Measurements from ENCODE around the gene HECTD4. TPM values are rescaled to one million over a fixed set of nuclear protein-coding genes. Genes with fewer than 3 reads are reported as not detected.
A peak's percentile ranks its signal among the peaks of the same experiment; 100 is the strongest.

HECTD4 gene
- total and polyA plus RNA-seq, 9 of the 15 experiments (the other 6 are each of a cell fraction or from before 2014, with no cell fraction given): 3.5 to 33.3 (median 13.5) TPM

DNA sequence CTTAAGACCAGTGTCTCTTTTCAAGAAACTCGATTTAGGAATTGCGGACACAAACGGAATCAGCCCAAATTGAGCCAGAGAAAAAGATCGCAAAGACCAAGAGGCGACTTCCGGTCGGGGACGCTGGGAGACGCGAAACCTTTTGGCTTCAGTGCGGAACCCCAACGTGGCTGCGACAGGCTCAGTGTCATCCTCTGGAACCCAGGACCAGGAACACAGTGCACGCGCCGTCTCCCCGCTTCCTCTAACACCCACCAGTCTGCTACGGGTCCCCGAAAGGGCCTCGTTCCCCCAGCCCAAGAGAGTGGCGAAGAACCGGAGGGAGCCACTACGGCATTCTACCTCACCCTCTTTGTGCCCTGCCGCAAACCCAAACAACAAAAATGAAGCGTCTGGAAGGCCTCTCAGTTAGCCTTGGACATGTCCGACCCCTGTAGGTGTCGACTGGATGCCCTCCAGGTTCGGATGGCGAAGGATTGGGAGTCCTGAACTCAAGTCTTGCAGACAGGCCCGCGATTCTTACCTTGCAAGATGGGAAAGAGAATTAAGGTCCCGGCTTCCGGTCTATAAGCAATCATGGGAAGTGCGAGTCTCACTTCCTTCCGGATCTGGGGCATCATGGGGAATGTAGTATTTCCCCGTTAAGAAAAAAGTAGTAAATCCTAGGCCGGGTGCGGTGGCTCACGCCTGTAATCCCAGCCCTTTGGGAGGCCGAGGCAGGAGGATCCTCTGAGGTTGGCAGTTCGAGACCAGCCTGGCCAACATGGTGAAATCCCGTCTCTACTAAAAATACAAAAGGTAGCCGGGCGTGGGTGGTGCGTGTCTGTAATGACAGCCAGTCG lies 27.1 kb upstream of the HECTD4 start, which contains the start of gene RPL6 (continued):
- TF ChIP-seq HMBOX1 (IDR thresholded peaks at IDR 0.05) (no peak), ZNF507 (tag; conservative IDR thresholded peaks at IDR 0.05) (no peak), FOXM1 (IDR thresholded peaks at IDR 0.05; ENCODE audit: low read depth) (no peak), FOXM1 (CRISPR knock-in tag; IDR thresholded peaks at IDR 0.05; ENCODE audit: low read depth) (0 out of 2 replicates have a peak, but pooled peaks have one; percentile 57), ZFPM2 (CRISPR knock-in tag; IDR thresholded peaks at IDR 0.05) (no peak), NR2C1 (IDR thresholded peaks at IDR 0.05) (no peak), NR2C1 (tag; IDR thresholded peaks at IDR 0.05) (peak; percentile 63), NCOA4 (IDR thresholded peaks at IDR 0.05; ENCODE audit: partially characterized antibody) (no peak), FIP1L1 (IDR thresholded peaks at IDR 0.05; ENCODE audit: low read depth, low read length, poor library complexity, severe bottlenecking) (no peak), BRD4 (IDR thresholded peaks at IDR 0.05) (peak; percentile 99), HIVEP1 (CRISPR knock-in tag; IDR thresholded peaks at IDR 0.05) (no peak), TGIF2 (CRISPR knock-in tag; IDR thresholded peaks at IDR 0.05) (no peak), XRCC5 (IDR thresholded peaks at IDR 0.05; ENCODE audit: low read depth, low read length) (peak; percentile 18; the same call in 1 of the 2 replicates), ZFX (CRISPR knock-in tag; IDR thresholded peaks at IDR 0.05) (peak; percentile 92), NFIC (IDR thresholded peaks at IDR 0.05) (peak; percentile 69), SIN3B (IDR thresholded peaks at IDR 0.05; ENCODE audit: low read depth) (no peak), CHD2 (IDR thresholded peaks at IDR 0.05; ENCODE audit: low read depth, low read length) (no peak), PCBP1 (IDR thresholded peaks at IDR 0.05; ENCODE audit: low read depth, low read length, poor library complexity, severe bottlenecking) (no peak), MCM5 (IDR thresholded peaks at IDR 0.05; ENCODE audit: low read depth) (no peak), TEAD1 (CRISPR knock-in tag; IDR thresholded peaks at IDR 0.05) (peak in 1 of 2 experiments; percentile 40; a peak in 1 of 4 replicates), KLF10 (CRISPR knock-in tag; IDR thresholded peaks at IDR 0.05) (no peak), U2AF1 (optimal IDR thresholded peaks at IDR 0.05; ENCODE audit: low read depth, low read length) (no peak), KHSRP (IDR thresholded peaks at IDR 0.05) (no peak), CGGBP1 (CRISPR knock-in tag; IDR thresholded peaks at IDR 0.05) (peak; percentile 70; the same call in 1 of the 2 replicates), KAT8 (IDR thresholded peaks at IDR 0.05; ENCODE audit: low read depth) (0 out of 2 replicates have a peak, but pooled peaks have one; percentile 52)
- TF ChIP-seq, protein P1, sequence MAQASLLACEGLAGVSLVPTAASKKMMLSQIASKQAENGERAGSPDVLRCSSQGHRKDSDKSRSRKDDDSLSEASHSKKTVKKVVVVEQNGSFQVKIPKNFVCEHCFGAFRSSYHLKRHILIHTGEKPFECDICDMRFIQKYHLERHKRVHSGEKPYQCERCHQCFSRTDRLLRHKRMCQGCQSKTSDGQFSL (CRISPR knock-in tag; IDR thresholded peaks at IDR 0.05): no peak
- TF ChIP-seq, protein P1 (tag; IDR thresholded peaks at IDR 0.05): no peak

Data from K562 (cell line).